GM18508 (cell line): ENCODE data around the gene CYTH1.

Source experiments
- ATAC-seq: cut with Tn5 transposase; IDR thresholded peaks from one replicate; pipeline ENCODE4 v1.9.1; 2021; ENCODE audit warnings: moderate number of reproducible peaks; ENCODE audit not compliant: insufficient read depth, unreplicated experiment

CYTH1 gene

DNA sequence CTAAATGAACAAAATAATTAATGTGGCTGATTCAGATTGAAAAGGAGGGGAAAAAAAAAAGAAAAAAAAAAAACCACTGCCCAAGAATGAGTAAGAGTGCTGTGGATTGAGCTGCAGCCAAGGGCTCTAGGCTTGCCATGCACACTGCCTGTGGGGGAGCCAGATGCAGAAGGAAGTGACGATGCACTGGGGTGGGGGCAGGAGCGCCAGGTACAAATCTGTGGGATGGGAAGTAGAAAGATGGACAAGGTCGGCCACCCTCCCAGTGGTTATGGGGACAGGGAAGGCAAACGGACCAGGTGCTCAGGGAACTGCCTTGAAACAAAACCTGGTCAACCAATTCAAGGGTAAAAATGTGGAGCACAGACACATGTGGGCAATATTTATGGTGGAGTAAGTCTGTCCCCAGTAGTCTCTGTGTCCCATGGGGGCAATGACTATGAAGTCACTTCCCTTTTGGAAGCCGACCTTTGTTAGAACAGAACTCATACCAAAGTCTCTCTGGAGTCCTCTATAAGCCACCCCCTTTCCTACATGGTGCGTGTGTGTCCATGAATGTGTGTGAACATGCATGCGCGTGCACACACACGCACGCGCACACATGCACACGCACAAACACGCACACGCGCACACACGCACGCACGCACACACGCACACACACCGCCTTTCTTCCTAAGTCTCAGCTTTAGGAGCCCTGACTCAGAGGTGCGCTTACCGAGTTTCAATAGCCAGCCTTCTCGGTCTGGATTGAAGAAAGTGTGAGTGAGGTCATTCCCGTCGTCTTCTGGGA lies 84.3 kb downstream of the CYTH1 start:
- ATAC-seq, result no peak

DNA sequence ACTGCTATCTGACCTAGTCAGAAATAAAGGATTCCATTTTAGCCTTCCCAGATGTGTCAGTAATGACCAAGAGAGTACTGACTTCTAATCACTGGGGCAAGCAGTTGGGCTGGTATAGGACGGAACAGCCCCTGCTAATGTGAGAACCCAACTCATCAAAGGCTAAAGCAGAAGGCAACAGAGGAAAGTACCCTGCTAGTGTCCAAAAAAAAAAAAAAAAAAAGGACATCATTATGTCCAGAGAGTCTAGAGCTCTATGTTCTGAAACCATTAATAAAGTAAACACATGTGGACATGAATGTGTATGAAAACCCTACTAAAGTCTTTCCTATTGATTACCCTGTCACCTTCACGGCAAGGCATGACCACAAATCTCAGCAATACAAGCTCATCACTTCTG lies 85.0 kb downstream of the CYTH1 start:
- ATAC-seq, result no peak

DNA sequence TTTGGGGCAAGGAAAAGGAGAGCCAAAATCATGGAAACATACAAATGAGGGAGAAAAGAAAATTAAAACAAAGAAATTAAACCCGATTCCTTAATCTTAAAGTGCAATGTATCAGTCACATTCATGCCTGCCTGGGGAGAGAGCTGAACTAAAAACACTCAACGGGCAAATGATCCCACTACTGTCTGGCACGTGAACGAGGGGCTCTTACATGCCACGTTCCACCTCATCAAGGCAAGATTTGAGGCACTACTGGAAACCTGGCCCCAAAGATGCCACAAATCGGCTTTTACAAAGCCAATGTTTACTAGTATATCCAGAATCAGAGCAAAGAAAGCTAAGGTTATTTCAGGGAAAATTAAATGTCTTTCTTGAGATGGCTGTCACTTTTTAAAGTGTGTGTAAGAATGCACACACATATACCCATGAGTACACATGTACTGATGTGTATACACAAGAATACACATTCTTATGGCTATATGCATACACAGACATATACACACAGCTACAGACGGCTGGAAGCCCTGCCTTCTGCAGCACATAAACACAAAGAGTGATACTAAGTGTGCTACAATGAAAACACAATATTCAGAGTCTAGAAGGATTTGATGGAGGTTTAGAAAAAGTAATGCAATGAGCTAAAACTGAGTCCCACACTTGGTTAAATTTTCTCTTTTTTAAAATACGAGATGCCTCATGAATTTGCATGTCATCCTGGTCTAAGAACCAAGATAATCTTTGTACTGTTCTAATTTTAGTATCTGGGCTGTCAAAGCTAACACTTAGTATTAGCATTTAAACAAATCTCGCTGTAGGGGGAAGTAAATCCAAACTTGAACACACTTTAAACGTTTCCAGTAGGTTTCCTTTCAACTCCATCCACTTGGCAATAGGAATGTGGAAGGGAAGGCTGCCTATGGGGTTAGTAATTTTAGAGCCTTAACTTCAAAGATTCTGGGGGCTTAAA lies 85.8 kb downstream of the CYTH1 start:
- no peak for ATAC-seq

GRCh38 chr17:78694805-78695531 lies 87.1 kb downstream of the CYTH1 start:
- no peak for ATAC-seq

DNA sequence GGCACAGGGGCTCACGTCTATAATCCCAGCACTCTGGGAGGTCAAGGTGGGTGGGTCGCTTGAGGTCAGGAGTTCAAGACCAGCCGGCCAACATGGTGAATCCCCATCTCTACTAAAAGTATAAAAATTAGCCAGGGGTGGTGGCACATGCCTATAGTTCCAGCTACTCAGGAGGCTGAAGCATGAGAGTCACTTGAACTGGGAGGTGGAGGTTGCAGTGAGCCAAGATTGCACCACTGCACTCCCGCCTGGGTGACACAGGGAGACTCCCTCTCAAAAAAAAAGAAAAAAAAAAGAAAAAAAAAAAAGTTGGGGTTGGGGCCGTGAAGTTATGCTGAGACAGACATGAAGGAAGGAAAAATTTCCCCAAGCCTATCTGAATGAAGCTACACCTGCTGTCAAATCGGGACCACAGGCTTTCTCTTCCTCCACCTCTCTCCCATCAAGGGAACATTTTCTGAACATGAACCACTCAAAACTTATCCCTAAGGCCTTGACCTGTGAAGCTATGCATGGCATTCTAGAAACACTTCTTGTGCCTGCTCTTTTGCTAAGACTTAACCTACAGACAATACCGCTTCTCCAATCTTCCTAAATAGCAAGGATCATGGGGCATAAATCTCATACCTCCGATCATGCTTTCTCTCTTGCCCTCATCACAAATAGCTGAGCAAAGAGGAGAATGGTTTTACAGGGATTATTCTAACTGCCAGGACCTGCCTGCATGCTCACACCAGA lies 88.6 kb downstream of the CYTH1 start:
- no peak for ATAC-seq

GRCh38 chr17:78692460-78693010 lies 89.5 kb downstream of the CYTH1 start:
- ATAC-seq, result no peak

- no peak for ATAC-seq
These were observed 93.0 kb downstream of the CYTH1 start for GRCh38 chr17:78689029-78689428.

- no peak for ATAC-seq
These were observed 94.1 kb downstream of the CYTH1 start for GRCh38 chr17:78687944-78688343.

- ATAC-seq, result no peak
These were observed 94.9 kb downstream of the CYTH1 start for GRCh38 chr17:78687125-78687524.

- ATAC-seq, result no peak
These were observed 98.0 kb downstream of the CYTH1 start for GRCh38 chr17:78684026-78684425.

- no peak for ATAC-seq
These were observed 98.6 kb downstream of the CYTH1 start for GRCh38 chr17:78683408-78683961.

- no peak for ATAC-seq
These were observed 99.7 kb downstream of the CYTH1 start for GRCh38 chr17:78682363-78682762.

- no peak for ATAC-seq
These were observed 101.6 kb downstream of the CYTH1 start for GRCh38 chr17:78680436-78680835.

DNA sequence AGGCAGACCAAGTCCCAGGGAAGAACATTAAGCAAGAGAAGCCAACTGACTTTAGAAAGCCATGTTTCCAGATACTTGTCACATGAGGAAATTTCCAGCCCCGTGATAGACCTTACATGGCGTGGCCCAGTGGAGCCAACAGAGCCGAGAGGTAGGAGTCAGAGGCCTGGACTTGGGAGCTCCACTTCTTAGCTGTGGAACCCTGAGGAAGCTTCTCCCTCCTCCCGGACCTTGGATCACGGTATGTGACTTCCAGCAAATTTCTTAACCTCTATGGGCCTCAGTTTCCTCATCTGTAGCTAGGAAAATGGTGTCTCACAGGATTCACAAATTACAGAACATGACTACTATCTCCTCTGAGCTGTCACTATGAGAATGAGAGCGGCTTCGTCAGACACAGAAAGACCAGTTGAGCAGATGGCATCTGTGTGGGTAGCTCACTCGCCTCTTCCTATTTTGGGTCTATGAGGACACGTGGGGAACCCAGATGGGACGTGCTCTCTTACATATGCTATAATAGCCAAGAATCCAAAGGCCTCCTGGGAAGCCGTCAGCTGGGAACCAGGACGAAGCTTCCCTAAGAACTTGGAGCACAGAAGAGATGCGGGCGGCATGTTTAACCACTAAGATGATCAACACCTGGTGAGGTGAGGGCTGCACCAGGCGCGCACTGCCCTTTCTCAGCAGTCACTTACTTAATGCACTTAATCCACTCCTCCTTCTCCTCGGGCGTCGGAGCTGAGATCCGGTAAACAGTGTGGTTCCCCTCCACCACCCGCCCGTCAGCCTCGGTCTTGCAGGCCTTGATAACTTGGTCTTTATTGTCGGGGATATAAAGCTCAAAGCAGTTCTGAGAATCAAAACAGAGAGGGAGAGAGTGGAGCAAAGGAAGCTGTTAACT lies 102.3 kb downstream of the CYTH1 start:
- ATAC-seq, result no peak

- ATAC-seq, result no peak
These were observed 103.4 kb downstream of the CYTH1 start for GRCh38 chr17:78678711-78679110.

GRCh38 chr17:78678222-78678557 lies 103.9 kb downstream of the CYTH1 start:
- no peak for ATAC-seq

DNA sequence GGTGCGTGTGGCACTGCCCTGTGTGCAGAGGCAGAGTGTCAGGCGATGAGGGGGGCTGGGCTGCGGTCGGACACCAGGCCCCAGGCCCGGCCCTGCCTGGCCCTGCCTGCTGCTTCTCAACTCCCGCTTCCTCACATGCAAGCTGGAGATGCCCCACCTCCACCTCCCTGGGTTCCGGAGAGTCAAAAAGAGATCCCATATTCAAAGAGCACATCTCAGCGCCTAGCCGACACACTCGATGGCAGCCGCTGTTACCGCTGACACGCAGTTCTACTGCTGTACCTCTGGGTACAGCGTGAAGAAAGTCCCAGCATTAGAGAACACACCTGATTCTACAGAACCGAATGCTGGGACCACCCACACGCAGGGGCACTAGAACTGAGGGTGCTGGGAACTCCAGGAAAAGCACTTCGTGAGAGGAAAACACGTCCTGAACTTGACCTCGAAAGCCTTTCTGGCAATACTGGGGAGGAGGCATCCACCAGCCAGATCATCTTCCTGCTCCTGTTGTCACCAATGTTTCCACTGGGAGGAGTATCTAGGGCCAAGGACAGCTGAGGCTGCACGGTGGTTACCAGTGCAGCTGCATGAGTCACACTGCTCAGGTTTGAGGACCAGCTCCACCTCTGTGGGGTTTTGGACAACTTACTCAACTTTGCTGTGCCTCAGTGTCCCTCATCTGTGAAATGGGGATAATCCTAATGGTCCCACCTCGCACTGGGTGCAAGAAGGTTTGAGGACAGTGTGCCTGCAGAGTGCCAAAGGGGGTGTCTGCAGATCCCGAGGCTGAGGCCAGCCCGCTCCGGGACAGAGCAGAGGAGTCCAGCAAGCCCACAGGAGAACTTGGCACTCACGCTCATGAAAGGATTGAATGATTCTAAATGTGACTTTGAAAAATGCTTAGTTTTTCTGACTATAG lies 104.5 kb downstream of the CYTH1 start:
- ATAC-seq, result no peak
